GM23338 (cell line): Measurements from ENCODE around the gene FRMD1. TPM values are rescaled to one million over a fixed set of nuclear protein-coding genes. Genes with fewer than 3 reads are reported as not detected.

ENCODE experiments used
- ATAC-seq: fragments of 200-7000 bp; cut with Tn5 transposase; 3 replicates; pipeline ENCODE4 v1.9.1; 2020
- DNase-seq: peaks from one replicate; pipeline ENCODE4 v3.0.0-alpha.2; 2015; ENCODE audit warnings: low spot score
- H2AFZ ChIP-seq: fragments of 200-600 bp; sonication (generic); 2 replicates; pipeline ENCODE4 v1.8.0; 2016; ENCODE audit warnings: antibody characterized with exemption, mild to moderate bottlenecking, moderate library complexity
- H3F3A ChIP-seq: fragments of 200-600 bp; sonication (generic); replicated peaks from 2 replicates; pipeline ENCODE4 v1.8.0; 2017; ENCODE audit warnings: antibody characterized with exemption, mixed run types, low read depth
- H3K27ac ChIP-seq: fragments of 200-600 bp; sonication (generic); 2 replicates; pipeline ENCODE4 v1.6.1; 2016; ENCODE audit warnings: low read depth
- H3K27me3 ChIP-seq: fragments of 200-600 bp; sonication (generic); 2 replicates; pipeline ENCODE4 v1.8.0; 2016; ENCODE audit warnings: mild to moderate bottlenecking, mixed run types, moderate library complexity; ENCODE audit not compliant: insufficient read depth
- H3K36me3 ChIP-seq: fragments of 200-600 bp; sonication (generic); 2 replicates; pipeline ENCODE4 v1.8.0; 2016; ENCODE audit warnings: mild to moderate bottlenecking; ENCODE audit not compliant: insufficient read depth
- H3K4me1 ChIP-seq: fragments of 200-600 bp; sonication (generic); 2 replicates; pipeline ENCODE4 v1.8.0; 2016; ENCODE audit warnings: mild to moderate bottlenecking, moderate library complexity; ENCODE audit not compliant: insufficient read depth
- H3K4me2 ChIP-seq: fragments of 200-600 bp; sonication (generic); 2 replicates; pipeline ENCODE4 v1.7.1; 2017; ENCODE audit warnings: mixed run types
- H3K4me3 ChIP-seq: fragments of 200-600 bp; sonication (generic); 2 replicates; pipeline ENCODE4 v1.6.1; 2016; ENCODE audit warnings: mixed run types
- H3K79me2 ChIP-seq: fragments of 200-600 bp; sonication (generic); replicated peaks from 2 replicates; pipeline ENCODE4 v1.8.0; 2017; ENCODE audit warnings: mild to moderate bottlenecking; ENCODE audit not compliant: insufficient read depth
- H3K9me2 ChIP-seq: fragments of 200-600 bp; sonication (generic); 2 replicates; pipeline ENCODE4 v1.8.0; 2017; ENCODE audit not compliant: insufficient read depth
- H4K20me1 ChIP-seq: fragments of 200-600 bp; sonication (generic); replicated peaks from 2 replicates; pipeline ENCODE4 v1.8.0; 2017; ENCODE audit warnings: mild to moderate bottlenecking; ENCODE audit not compliant: insufficient read depth
- H3K27ac Mint-ChIP-seq: 2 replicates; pipeline ENCODE4 v1.8.0; 2020; ENCODE audit warnings: inconsistent platforms, mild to moderate bottlenecking, moderate library complexity, mixed read lengths
- H3K27me3 Mint-ChIP-seq: 3 replicates; pipeline ENCODE4 v1.8.0; 2022; ENCODE audit warnings: low read depth, mild to moderate bottlenecking, moderate library complexity, mixed read lengths, inconsistent platforms; ENCODE audit not compliant: insufficient read depth, poor library complexity
- H3K36me3 Mint-ChIP-seq: 3 replicates; pipeline ENCODE4 v1.8.0; 2021; ENCODE audit warnings: low read depth, mild to moderate bottlenecking, inconsistent platforms, moderate library complexity, mixed read lengths
- H3K4me1 Mint-ChIP-seq: 3 replicates; pipeline ENCODE4 v1.8.0; 2020; ENCODE audit warnings: mild to moderate bottlenecking, inconsistent platforms, mixed read lengths
- H3K4me3 Mint-ChIP-seq: 3 replicates; pipeline ENCODE4 v1.8.0; 2021; ENCODE audit warnings: moderate library complexity, mild to moderate bottlenecking, inconsistent platforms, mixed read lengths
- H3K9me3 Mint-ChIP-seq: 3 replicates; pipeline ENCODE4 v1.8.0; 2020; ENCODE audit warnings: moderate library complexity, mild to moderate bottlenecking, inconsistent platforms, mixed read lengths
- CREB1 ChIP-seq: fragments of 250-450 bp; sonication (Bioruptor Pico); IDR thresholded peaks from 2 replicates; pipeline ENCODE4 v1.5.0; 2020; ENCODE audit warnings: low read depth, mild to moderate bottlenecking, moderate library complexity
- EZH2 ChIP-seq: fragments of 200-600 bp; sonication (generic); IDR thresholded peaks from one replicate; pipeline ENCODE4 v1.8.0; 2017; ENCODE audit warnings: antibody characterized with exemption, mild to moderate bottlenecking, low read depth; ENCODE audit not compliant: unreplicated experiment
- EZH2phosphoT487 ChIP-seq: fragments of 200-600 bp; sonication (generic); IDR thresholded peaks from one replicate; pipeline ENCODE4 v1.8.1; 2018; ENCODE audit warnings: antibody characterized with exemption; ENCODE audit not compliant: unreplicated experiment
- JUNB ChIP-seq: IDR thresholded peaks from one replicate; pipeline ENCODE4 v1.6.1; 2016; ENCODE audit warnings: antibody characterized with exemption; ENCODE audit not compliant: unreplicated experiment
- NANOG ChIP-seq: IDR thresholded peaks from 2 replicates; pipeline ENCODE4 v1.6.1; 2016; ENCODE audit warnings: antibody characterized with exemption, borderline replicate concordance
- POLR2AphosphoS5 ChIP-seq: IDR thresholded peaks from 2 replicates; pipeline ENCODE4 v1.6.1; 2016; ENCODE audit warnings: antibody characterized with exemption, low read depth
- STAT1 ChIP-seq: IDR thresholded peaks from one replicate; pipeline ENCODE4 v1.6.1; 2016; ENCODE audit warnings: antibody characterized with exemption; ENCODE audit not compliant: unreplicated experiment
- ZNF114 ChIP-seq: fragments of 250-450 bp; sonication (Bioruptor Pico); IDR thresholded peaks from 2 replicates; pipeline ENCODE4 v1.5.0; 2020; ENCODE audit warnings: mild to moderate bottlenecking, moderate library complexity
- ZNF331 ChIP-seq: fragments of 250-450 bp; sonication (Bioruptor Pico); IDR thresholded peaks from 2 replicates; pipeline ENCODE4 v1.5.0; 2020; ENCODE audit warnings: low read depth, mild to moderate bottlenecking, moderate library complexity
- polyA plus RNA-seq: library from polyadenylated mRNA; unstranded; fragments of >200 nt; fragmentation: Nextera tagmentation; extraction: Ambion mirVana; gene quantifications from 2 replicates; pipeline ENCODE4 v1.2.1, GENCODE V29; 2016
- total RNA-seq: library from RNA; depleted of rRNA; stranded (reverse); fragments of >200 nt; shearing (Covaris generic); gene quantifications from 2 replicates; pipeline ENCODE4 v1.2.3, GENCODE V29; 2014
- TF ChIP-seq, protein P1 (sequence below): fragments of 250-450 bp; sonication (Bioruptor Pico); IDR thresholded peaks from 2 replicates; pipeline ENCODE4 v1.5.0; 2020; ENCODE audit warnings: mild to moderate bottlenecking, moderate library complexity
- TF ChIP-seq, protein P2 (sequence below): IDR thresholded peaks from one replicate; pipeline ENCODE4 v1.6.1; 2018; ENCODE audit warnings: antibody characterized with exemption; ENCODE audit not compliant: unreplicated experiment
- TF ChIP-seq, protein P3 (sequence below): IDR thresholded peaks from 2 replicates; pipeline ENCODE4 v1.6.1; 2016; ENCODE audit warnings: antibody characterized with exemption

FRMD1 gene
- total and polyA plus RNA-seq, 2 experiments from 2014 or later, result 1.0 to 2.0 TPM

DNA sequence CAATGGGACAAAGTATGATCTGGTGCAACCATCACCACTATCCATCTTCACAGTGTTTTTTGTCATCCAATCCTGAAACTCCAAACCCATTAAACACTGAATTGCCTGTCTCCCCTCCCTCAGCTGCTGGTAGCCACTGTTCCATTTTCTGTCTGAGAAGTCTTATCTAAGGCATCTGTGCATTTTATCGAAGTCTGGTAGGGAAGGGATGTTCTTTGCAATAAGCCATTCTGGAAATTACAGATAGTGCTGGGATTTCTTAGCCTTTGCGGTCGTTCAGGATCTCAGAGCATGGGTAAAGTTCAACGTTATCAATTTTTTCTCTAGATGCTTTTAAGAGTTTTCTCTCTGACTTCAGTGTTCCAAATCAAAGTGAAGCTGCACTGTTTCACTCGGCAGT, 57.4 kb downstream of the FRMD1 start (continued):
- TF ChIP-seq, protein P1, sequence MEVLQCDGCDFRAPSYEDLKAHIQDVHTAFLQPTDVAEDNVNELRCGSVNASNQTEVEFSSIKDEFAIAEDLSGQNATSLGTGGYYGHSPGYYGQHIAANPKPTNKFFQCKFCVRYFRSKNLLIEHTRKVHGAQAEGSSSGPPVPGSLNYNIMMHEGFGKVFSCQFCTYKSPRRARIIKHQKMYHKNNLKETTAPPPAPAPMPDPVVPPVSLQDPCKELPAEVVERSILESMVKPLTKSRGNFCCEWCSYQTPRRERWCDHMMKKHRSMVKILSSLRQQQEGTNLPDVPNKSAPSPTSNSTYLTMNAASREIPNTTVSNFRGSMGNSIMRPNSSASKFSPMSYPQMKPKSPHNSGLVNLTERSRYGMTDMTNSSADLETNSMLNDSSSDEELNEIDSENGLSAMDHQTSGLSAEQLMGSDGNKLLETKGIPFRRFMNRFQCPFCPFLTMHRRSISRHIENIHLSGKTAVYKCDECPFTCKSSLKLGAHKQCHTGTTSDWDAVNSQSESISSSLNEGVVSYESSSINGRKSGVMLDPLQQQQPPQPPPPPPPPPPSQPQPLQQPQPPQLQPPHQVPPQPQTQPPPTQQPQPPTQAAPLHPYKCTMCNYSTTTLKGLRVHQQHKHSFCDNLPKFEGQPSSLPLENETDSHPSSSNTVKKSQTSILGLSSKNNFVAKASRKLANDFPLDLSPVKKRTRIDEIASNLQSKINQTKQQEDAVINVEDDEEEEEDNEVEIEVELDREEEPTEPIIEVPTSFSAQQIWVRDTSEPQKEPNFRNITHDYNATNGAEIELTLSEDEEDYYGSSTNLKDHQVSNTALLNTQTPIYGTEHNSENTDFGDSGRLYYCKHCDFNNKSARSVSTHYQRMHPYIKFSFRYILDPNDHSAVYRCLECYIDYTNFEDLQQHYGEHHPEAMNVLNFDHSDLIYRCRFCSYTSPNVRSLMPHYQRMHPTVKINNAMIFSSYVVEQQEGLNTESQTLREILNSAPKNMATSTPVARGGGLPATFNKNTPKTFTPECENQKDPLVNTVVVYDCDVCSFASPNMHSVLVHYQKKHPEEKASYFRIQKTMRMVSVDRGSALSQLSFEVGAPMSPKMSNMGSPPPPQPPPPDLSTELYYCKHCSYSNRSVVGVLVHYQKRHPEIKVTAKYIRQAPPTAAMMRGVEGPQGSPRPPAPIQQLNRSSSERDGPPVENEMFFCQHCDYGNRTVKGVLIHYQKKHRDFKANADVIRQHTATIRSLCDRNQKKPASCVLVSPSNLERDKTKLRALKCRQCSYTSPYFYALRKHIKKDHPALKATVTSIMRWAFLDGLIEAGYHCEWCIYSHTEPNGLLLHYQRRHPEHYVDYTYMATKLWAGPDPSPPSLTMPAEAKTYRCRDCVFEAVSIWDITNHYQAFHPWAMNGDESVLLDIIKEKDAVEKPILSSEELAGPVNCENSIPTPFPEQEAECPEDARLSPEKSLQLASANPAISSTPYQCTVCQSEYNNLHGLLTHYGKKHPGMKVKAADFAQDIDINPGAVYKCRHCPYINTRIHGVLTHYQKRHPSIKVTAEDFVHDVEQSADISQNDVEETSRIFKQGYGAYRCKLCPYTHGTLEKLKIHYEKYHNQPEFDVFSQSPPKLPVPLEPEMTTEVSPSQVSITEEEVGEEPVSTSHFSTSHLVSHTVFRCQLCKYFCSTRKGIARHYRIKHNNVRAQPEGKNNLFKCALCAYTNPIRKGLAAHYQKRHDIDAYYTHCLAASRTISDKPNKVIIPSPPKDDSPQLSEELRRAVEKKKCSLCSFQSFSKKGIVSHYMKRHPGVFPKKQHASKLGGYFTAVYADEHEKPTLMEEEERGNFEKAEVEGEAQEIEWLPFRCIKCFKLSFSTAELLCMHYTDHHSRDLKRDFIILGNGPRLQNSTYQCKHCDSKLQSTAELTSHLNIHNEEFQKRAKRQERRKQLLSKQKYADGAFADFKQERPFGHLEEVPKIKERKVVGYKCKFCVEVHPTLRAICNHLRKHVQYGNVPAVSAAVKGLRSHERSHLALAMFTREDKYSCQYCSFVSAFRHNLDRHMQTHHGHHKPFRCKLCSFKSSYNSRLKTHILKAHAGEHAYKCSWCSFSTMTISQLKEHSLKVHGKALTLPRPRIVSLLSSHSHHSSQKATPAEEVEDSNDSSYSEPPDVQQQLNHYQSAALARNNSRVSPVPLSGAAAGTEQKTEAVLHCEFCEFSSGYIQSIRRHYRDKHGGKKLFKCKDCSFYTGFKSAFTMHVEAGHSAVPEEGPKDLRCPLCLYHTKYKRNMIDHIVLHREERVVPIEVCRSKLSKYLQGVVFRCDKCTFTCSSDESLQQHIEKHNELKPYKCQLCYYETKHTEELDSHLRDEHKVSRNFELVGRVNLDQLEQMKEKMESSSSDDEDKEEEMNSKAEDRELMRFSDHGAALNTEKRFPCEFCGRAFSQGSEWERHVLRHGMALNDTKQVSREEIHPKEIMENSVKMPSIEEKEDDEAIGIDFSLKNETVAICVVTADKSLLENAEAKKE (CRISPR knock-in tag), result no peak
- TF ChIP-seq, protein P2, sequence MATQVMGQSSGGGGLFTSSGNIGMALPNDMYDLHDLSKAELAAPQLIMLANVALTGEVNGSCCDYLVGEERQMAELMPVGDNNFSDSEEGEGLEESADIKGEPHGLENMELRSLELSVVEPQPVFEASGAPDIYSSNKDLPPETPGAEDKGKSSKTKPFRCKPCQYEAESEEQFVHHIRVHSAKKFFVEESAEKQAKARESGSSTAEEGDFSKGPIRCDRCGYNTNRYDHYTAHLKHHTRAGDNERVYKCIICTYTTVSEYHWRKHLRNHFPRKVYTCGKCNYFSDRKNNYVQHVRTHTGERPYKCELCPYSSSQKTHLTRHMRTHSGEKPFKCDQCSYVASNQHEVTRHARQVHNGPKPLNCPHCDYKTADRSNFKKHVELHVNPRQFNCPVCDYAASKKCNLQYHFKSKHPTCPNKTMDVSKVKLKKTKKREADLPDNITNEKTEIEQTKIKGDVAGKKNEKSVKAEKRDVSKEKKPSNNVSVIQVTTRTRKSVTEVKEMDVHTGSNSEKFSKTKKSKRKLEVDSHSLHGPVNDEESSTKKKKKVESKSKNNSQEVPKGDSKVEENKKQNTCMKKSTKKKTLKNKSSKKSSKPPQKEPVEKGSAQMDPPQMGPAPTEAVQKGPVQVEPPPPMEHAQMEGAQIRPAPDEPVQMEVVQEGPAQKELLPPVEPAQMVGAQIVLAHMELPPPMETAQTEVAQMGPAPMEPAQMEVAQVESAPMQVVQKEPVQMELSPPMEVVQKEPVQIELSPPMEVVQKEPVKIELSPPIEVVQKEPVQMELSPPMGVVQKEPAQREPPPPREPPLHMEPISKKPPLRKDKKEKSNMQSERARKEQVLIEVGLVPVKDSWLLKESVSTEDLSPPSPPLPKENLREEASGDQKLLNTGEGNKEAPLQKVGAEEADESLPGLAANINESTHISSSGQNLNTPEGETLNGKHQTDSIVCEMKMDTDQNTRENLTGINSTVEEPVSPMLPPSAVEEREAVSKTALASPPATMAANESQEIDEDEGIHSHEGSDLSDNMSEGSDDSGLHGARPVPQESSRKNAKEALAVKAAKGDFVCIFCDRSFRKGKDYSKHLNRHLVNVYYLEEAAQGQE, result no peak
- TF ChIP-seq ZNF331 (no peak), EZH2phosphoT487 (no peak), POLR2AphosphoS5 (no peak)

DNA sequence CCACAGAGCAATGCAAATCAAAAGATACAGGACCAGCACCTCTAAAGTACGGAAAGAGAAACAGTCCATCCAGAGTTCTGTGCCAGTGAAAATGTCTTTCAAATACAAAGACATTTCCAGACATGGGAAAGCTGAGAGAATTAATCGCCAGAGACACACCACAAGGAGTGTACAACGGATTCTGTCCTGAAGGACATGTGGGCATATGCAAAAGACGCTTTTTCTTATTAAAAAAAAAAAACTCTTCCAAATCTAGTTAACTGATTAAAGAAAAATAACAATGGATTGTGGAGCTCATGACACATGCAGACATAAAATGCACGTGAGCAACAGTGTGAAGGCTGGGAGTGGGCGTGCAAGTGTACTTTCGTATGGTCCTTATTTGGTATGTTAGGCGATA, 58.8 kb downstream of the FRMD1 start:
- Histone ChIP-seq H3K4me3 (no peak overlapping the region), H3K4me1 (no peaks in the 10 kb centered on the region), H3K36me3 (no peaks in the 10 kb centered on the region), H3F3A (no peaks in the 10 kb centered on the region), H4K20me1 (no peaks in the 10 kb centered on the region), H3K4me2 (no peak overlapping the region), H3K9me2 (no peaks in the 10 kb centered on the region), H3K27me3 (no peaks in the 10 kb centered on the region), H3K79me2 (no peaks in the 10 kb centered on the region), H2AFZ (no peak overlapping the region), H3K27ac (no peak overlapping the region)
- no peak overlapping the region for H3K27ac Mint-ChIP-seq
- ATAC-seq, result no peak
- H3K27me3 Mint-ChIP-seq, result peaks cover 3% of the 10 kb centered on the region
- DNase-seq, result no peak
- no peaks in the 10 kb centered on the region for H3K36me3 Mint-ChIP-seq
- peaks cover 12% of the 10 kb centered on the region for H3K4me1 Mint-ChIP-seq
- no peak overlapping the region for H3K4me3 Mint-ChIP-seq
- H3K9me3 Mint-ChIP-seq, result no peaks in the 10 kb centered on the region; the same call in 2 of the 3 replicates
- TF ChIP-seq EZH2phosphoT487 (no peak), EZH2 (no peak), ZNF331 (no peak), ZNF114 (CRISPR knock-in tag) (no peak), CREB1 (CRISPR knock-in tag) (no peak), STAT1 (no peak), NANOG (no peak), POLR2AphosphoS5 (no peak), JUNB (no peak)
- TF ChIP-seq, protein P3, sequence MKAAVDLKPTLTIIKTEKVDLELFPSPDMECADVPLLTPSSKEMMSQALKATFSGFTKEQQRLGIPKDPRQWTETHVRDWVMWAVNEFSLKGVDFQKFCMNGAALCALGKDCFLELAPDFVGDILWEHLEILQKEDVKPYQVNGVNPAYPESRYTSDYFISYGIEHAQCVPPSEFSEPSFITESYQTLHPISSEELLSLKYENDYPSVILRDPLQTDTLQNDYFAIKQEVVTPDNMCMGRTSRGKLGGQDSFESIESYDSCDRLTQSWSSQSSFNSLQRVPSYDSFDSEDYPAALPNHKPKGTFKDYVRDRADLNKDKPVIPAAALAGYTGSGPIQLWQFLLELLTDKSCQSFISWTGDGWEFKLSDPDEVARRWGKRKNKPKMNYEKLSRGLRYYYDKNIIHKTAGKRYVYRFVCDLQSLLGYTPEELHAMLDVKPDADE, result no peak
